ENCODE results near the gene EIF3I. TPM values are rescaled to one million over a fixed set of nuclear protein-coding genes. Genes with fewer than 3 reads are reported as not detected.

Gene EIF3I
- total and polyA plus RNA-seq, 2 of the 13 experiments (the other 11 are each of a cell fraction or from before 2014, with no cell fraction given), result 210 to 223 TPM

DNA sequence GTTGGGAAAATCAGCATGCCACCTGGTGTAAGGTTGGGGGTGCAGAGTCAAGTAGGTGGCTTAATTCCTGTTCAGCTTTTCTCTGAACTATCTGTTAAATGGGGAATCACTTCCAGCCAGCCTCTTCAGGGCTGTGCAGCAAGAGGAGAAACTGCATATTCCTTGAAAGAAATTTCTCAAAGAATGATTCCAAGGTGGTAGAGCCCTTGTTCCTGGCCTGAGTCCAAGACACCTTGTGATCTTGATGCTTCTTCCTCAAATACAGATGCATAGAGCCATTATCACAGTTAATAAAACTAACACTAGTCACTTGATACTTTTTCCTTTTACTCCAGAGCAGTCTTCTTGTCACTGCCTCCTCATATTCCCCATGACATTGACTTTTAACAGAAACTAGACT, 37.6 kb upstream of the EIF3I start:
- TF ChIP-seq RORA (CRISPR knock-in tag; IDR thresholded peaks at IDR 0.05) (no peak), RBFOX2 (IDR thresholded peaks at IDR 0.05; ENCODE audit: low read depth, low read length) (0 out of 2 replicates have a peak, but pooled peaks have one; percentile 16)
- intact Hi-C loops (cut with micrococcal nuclease; ENCODE audit: unreplicated experiment), result no loop called here
- Histone ChIP-seq H3K4me1 (ENCODE audit: insufficient read depth, low read length) (peaks cover 50% of the 10 kb centered on the region), H3K9ac (ENCODE audit: insufficient read depth, low read depth, low read length) (no peak overlapping the region), H4K20me1 (ENCODE audit: insufficient read depth, low read length) (peaks cover 2% of the 10 kb centered on the region; the same call in 1 of the 2 replicates), H3K79me2 (ENCODE audit: insufficient read depth, low read length) (peaks cover 57% of the 10 kb centered on the region), H3K27me3 (ENCODE audit: control insufficient read depth in 1 of 2, insufficient read depth in 2 of 2, low read length in 2 of 2) (no peaks in the 10 kb centered on the region), H2AFZ (ENCODE audit: low read length) (no peak overlapping the region), H3K9me3 (ENCODE audit: low read length) (no peaks in the 10 kb centered on the region), H3K4me2 (ENCODE audit: low read depth, low read length) (no peak overlapping the region; the same call in 1 of the 2 replicates), H3K36me3 (replicated peaks in 1 of 2; ENCODE audit: control insufficient read depth in 1 of 2, insufficient read depth in 2 of 2, low read length in 2 of 2) (peaks cover 26 to 61% of the 10 kb centered on the region in 2 experiments), H3K4me3 (replicated peaks in 1 of 3; ENCODE audit: insufficient read depth in 1 of 3, low read depth in 2 of 3, low read length in 3 of 3) (no peak overlapping the region), H3K27ac (ENCODE audit: extremely low read length, insufficient read depth, low read length) (no peak overlapping the region)
- DNase-seq (ENCODE audit: low spot score) (no peak), ATAC-seq (no peak), FAIRE-seq (no peak)
- BruUV-seq (replicated peaks), result no TSS peak
- POLR2A ChIA-PET, result interaction anchor here (1.1 kb wide), 1 partner anchor 77 kb away, joined by 3 read pairs; the partner anchor contains the start of gene KPNA6
- CTCF ChIA-PET (ENCODE audit: low intra/inter-chr PET ratio, low total read pairs), result no interaction called here
- in situ Hi-C loops (cut with HindIII; ENCODE audit: extremely low pct_ligation_motif_present, low pct_unique_long_range_greater_than_20kb), result no loop called here

GRCh38 chr1:32186077-32186476, 36.1 kb upstream of the EIF3I start:
- no peak overlapping the region for H3K4me3 ChIP-seq (replicated peaks in 1 of 3; ENCODE audit: insufficient read depth in 1 of 3, low read depth in 2 of 3, low read length in 3 of 3)
- ChIA-PET POLR2A (no interaction called here), CTCF (ENCODE audit: low intra/inter-chr PET ratio, low total read pairs) (no interaction called here)
- TF ChIP-seq CEBPG (CRISPR knock-in tag; IDR thresholded peaks at IDR 0.05), result peak; percentile 48; the same call in 1 of the 2 replicates
- TF ChIP-seq PRMT3 (CRISPR knock-in tag; IDR thresholded peaks at IDR 0.05; ENCODE audit: borderline replicate concordance, low read depth), result no peak
- no peak for TF ChIP-seq ELF1 (CRISPR knock-in tag; IDR thresholded peaks at IDR 0.05)
- TF ChIP-seq, protein P1, sequence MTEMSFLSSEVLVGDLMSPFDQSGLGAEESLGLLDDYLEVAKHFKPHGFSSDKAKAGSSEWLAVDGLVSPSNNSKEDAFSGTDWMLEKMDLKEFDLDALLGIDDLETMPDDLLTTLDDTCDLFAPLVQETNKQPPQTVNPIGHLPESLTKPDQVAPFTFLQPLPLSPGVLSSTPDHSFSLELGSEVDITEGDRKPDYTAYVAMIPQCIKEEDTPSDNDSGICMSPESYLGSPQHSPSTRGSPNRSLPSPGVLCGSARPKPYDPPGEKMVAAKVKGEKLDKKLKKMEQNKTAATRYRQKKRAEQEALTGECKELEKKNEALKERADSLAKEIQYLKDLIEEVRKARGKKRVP (CRISPR knock-in tag; IDR thresholded peaks at IDR 0.05), result peak in 1 of 2 experiments; percentile 89; a peak in 2 of 4 replicates
- no peak overlapping the region for H3K27ac ChIP-seq (ENCODE audit: extremely low read length, insufficient read depth, low read length)
- no peaks in the 10 kb centered on the region for H3K27me3 ChIP-seq (ENCODE audit: control insufficient read depth in 1 of 2, insufficient read depth in 2 of 2, low read length in 2 of 2)
- ATAC-seq (no peak), FAIRE-seq (no peak), DNase-seq (ENCODE audit: low spot score) (no peak)
- peaks cover 43% of the 10 kb centered on the region for H3K4me1 ChIP-seq (ENCODE audit: insufficient read depth, low read length)
- H3K79me2 ChIP-seq (ENCODE audit: insufficient read depth, low read length), result peaks cover 46% of the 10 kb centered on the region
- BruUV-seq (replicated peaks), result TSS peak; percentile 4
- H3K9me3 ChIP-seq (ENCODE audit: low read length), result no peaks in the 10 kb centered on the region
- no peak overlapping the region for H3K9ac ChIP-seq (ENCODE audit: insufficient read depth, low read depth, low read length)
- intact Hi-C loops (cut with micrococcal nuclease; ENCODE audit: unreplicated experiment) (no loop called here), in situ Hi-C loops (cut with HindIII; ENCODE audit: extremely low pct_ligation_motif_present, low pct_unique_long_range_greater_than_20kb) (no loop called here)
- H2AFZ ChIP-seq (ENCODE audit: low read length), result no peak overlapping the region
- WGBS (ENCODE audit: low lambda C conversion rate), result 98% methylated on average over 2 of the region's 2 CpGs
- peak overlapping the region; percentile 30 for H3K4me2 ChIP-seq (ENCODE audit: low read depth, low read length)
- H3K36me3 ChIP-seq (replicated peaks in 1 of 2; ENCODE audit: control insufficient read depth in 1 of 2, insufficient read depth in 2 of 2, low read length in 2 of 2), result peaks cover 32 to 74% of the 10 kb centered on the region in 2 experiments
- peaks cover 2% of the 10 kb centered on the region; the same call in 1 of the 2 replicates for H4K20me1 ChIP-seq (ENCODE audit: insufficient read depth, low read length)

All from HepG2 (cell line).